Measurements from ENCODE around the gene CXCL16. TPM values are rescaled to one million over a fixed set of nuclear protein-coding genes. Genes with fewer than 3 reads are reported as not detected.

Gene CXCL16
- total RNA-seq, 1 experiment from 2014 or later = 4.0 TPM

DNA sequence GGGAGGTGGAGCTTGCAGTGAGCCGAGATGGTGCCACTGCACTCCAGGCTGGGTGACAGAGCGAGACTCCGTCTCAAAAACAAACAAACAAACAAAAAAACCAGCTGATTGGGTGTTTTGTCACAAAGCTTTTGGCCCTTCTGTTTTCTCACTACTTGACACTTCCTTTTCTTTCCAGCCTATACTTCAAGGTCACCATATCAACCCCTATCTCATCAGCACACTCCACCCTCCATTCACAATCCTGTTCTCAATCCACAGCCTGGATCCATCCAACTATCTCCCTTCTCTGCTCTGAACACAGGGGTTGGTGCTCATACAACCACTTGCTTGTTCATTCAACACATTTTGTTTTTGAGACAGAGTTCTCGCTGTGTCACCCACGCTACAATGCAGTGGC, 15.1 kb downstream of the CXCL16 start:
- no peak overlapping the region for H3K4me3 ChIP-seq (ENCODE audit: low read depth, low read length, poor library complexity, severe bottlenecking)
- no peaks in the 10 kb centered on the region for H3K9me3 ChIP-seq (ENCODE audit: low read depth, low read length, poor library complexity, severe bottlenecking)
- BruUV-seq (replicated peaks) = no TSS peak
- POLR2A ChIA-PET (ENCODE audit: low non-redundant PET) = no interaction called here
- H3K36me3 ChIP-seq (ENCODE audit: insufficient read depth, low read length, poor library complexity, severe bottlenecking) = peaks cover 7% of the 10 kb centered on the region
- no peaks in the 10 kb centered on the region for H3K4me1 ChIP-seq (ENCODE audit: insufficient read depth, low read length, poor library complexity, severe bottlenecking)
- TF ChIP-seq EZH2 (IDR thresholded peaks at IDR 0.05; ENCODE audit: borderline replicate concordance, low read depth, low read length, poor library complexity, severe bottlenecking) (no peak), CTCF (conservative IDR thresholded peaks at IDR 0.05; ENCODE audit: low read depth, low read length) (no peak)
- CTCF ChIA-PET = interaction anchor here (0.6 kb wide), 1 partner anchor 15 kb away, joined by 9 read pairs; no protein-coding TSS in a partner anchor
- intact Hi-C loops (cut with micrococcal nuclease; ENCODE audit: unreplicated experiment) = no loop called here
- H3K27ac ChIP-seq (ENCODE audit: low read depth, low read length, poor library complexity, severe bottlenecking) = no peak overlapping the region
- no peaks in the 10 kb centered on the region for H3K27me3 ChIP-seq (replicated peaks; ENCODE audit: insufficient read depth, low read depth, low read length, poor library complexity)
- DNase-seq (ENCODE audit: low spot score) = no peak

DNA sequence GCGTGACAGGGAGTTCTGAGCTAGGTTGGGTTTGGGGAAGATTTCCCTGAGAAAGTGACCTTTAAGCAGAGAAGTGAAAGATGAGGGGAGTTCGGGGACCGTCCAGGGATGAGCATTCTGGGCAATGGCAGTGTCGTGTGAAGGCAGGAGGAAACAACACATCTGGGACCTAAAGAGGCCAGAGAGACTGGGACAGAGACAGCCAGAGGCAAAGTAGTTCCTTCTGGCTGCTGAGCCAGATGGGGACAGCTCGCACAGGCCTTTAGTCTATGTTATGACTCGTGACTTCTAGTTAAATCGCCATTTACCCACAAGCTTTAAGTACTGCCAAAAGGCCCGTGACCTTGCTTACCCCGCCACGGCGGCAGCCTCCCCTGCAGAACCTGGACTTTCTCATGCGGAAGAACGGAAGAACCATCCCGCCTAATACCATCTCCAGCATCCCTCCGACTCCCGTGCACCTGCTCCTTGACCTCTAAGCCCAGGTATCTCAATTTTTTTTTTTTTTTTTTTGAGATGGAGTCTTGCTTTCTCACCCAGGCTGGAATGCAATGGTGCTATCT, 17.0 kb downstream of the CXCL16 start:
- ChIA-PET POLR2A (ENCODE audit: low non-redundant PET) (no interaction called here), CTCF (no interaction called here)
- no peak for DNase-seq (ENCODE audit: low spot score)
- TF ChIP-seq EZH2 (IDR thresholded peaks at IDR 0.05; ENCODE audit: borderline replicate concordance, low read depth, low read length, poor library complexity, severe bottlenecking) (no peak), CTCF (conservative IDR thresholded peaks at IDR 0.05; ENCODE audit: low read depth, low read length) (no peak)
- intact Hi-C loops (cut with micrococcal nuclease; ENCODE audit: unreplicated experiment) = no loop called here
- Histone ChIP-seq H3K27me3 (replicated peaks; ENCODE audit: insufficient read depth, low read depth, low read length, poor library complexity) (no peaks in the 10 kb centered on the region), H3K9me3 (ENCODE audit: low read depth, low read length, poor library complexity, severe bottlenecking) (no peaks in the 10 kb centered on the region), H3K27ac (ENCODE audit: low read depth, low read length, poor library complexity, severe bottlenecking) (no peak overlapping the region), H3K4me3 (ENCODE audit: low read depth, low read length, poor library complexity, severe bottlenecking) (no peak overlapping the region), H3K4me1 (ENCODE audit: insufficient read depth, low read length, poor library complexity, severe bottlenecking) (no peaks in the 10 kb centered on the region), H3K36me3 (ENCODE audit: insufficient read depth, low read length, poor library complexity, severe bottlenecking) (peaks cover 9% of the 10 kb centered on the region)
- BruUV-seq (replicated peaks) = no TSS peak

- intact Hi-C loops (cut with micrococcal nuclease; ENCODE audit: unreplicated experiment) = no loop called here
- Histone ChIP-seq H3K27me3 (replicated peaks; ENCODE audit: insufficient read depth, low read depth, low read length, poor library complexity) (no peaks in the 10 kb centered on the region), H3K36me3 (ENCODE audit: insufficient read depth, low read length, poor library complexity, severe bottlenecking) (peaks cover 14% of the 10 kb centered on the region), H3K9me3 (ENCODE audit: low read depth, low read length, poor library complexity, severe bottlenecking) (no peaks in the 10 kb centered on the region), H3K27ac (ENCODE audit: low read depth, low read length, poor library complexity, severe bottlenecking) (no peak overlapping the region), H3K4me1 (ENCODE audit: insufficient read depth, low read length, poor library complexity, severe bottlenecking) (no peaks in the 10 kb centered on the region), H3K4me3 (ENCODE audit: low read depth, low read length, poor library complexity, severe bottlenecking) (no peak overlapping the region)
- ChIA-PET CTCF (no interaction called here), POLR2A (ENCODE audit: low non-redundant PET) (no interaction called here)
- no peak for DNase-seq (ENCODE audit: low spot score)
- TF ChIP-seq EZH2 (IDR thresholded peaks at IDR 0.05; ENCODE audit: borderline replicate concordance, low read depth, low read length, poor library complexity, severe bottlenecking) (no peak), CTCF (conservative IDR thresholded peaks at IDR 0.05; ENCODE audit: low read depth, low read length) (no peak)
- no TSS peak for BruUV-seq (replicated peaks)
Measured at GRCh38 chr17:4721203-4722135, 18.3 kb downstream of the CXCL16 start.

Measured in A673 (cell line).